ENCODE measurements around the gene EXOSC10. TPM values are rescaled to one million over a fixed set of nuclear protein-coding genes. Genes with fewer than 3 reads are reported as not detected.

EXOSC10 gene
- total and polyA plus RNA-seq, 2 of the 13 experiments (the other 11 are each of a cell fraction or from before 2014, with no cell fraction given), result 48.4 to 67.6 TPM

- peak in 1 of 2 experiments; percentile 28; a peak in 1 of 4 replicates for TF ChIP-seq EP300 (IDR thresholded peaks at IDR 0.05; ENCODE audit: low read depth in 2 of 2, low read length in 2 of 2)
- TF ChIP-seq EP300 (CRISPR knock-in tag; IDR thresholded peaks at IDR 0.05; ENCODE audit: borderline replicate concordance), result no peak
- no peak for TF ChIP-seq ZNF30 (CRISPR knock-in tag; IDR thresholded peaks at IDR 0.05)
- TF ChIP-seq ATAD3A (CRISPR knock-in tag; IDR thresholded peaks at IDR 0.05), result no peak
- TF ChIP-seq NFYC (CRISPR knock-in tag; IDR thresholded peaks at IDR 0.05), result 0 out of 2 replicates have a peak, but pooled peaks have one; percentile 13
- no peak for TF ChIP-seq ZNF747 (CRISPR knock-in tag; IDR thresholded peaks at IDR 0.05; ENCODE audit: borderline replicate concordance)
- no peak for TF ChIP-seq MBNL3 (CRISPR knock-in tag; conservative IDR thresholded peaks at IDR 0.05)
- no peak for TF ChIP-seq ZFP37 (CRISPR knock-in tag; IDR thresholded peaks at IDR 0.05; ENCODE audit: borderline replicate concordance)
- no peak for TF ChIP-seq ZNF746 (CRISPR knock-in tag; IDR thresholded peaks at IDR 0.05)
- TF ChIP-seq HNF4A (CRISPR knock-in tag; IDR thresholded peaks at IDR 0.05), result peak; percentile 93
- TF ChIP-seq KLF16 (CRISPR knock-in tag; IDR thresholded peaks at IDR 0.05), result no peak
- no peak; the same call in 1 of the 2 replicates for TF ChIP-seq ZNF33B (CRISPR knock-in tag; IDR thresholded peaks at IDR 0.05)
- TF ChIP-seq ESRRA (CRISPR knock-in tag; IDR thresholded peaks at IDR 0.05; ENCODE audit: low read depth), result 0 out of 2 replicates have a peak, but pooled peaks have one; percentile 38
- TF ChIP-seq NBN (conservative IDR thresholded peaks at IDR 0.05), result no peak
- TF ChIP-seq PAF1 (CRISPR knock-in tag; IDR thresholded peaks at IDR 0.05), result no peak
- TF ChIP-seq PLSCR1 (CRISPR knock-in tag; IDR thresholded peaks at IDR 0.05; ENCODE audit: borderline replicate concordance), result no peak
- peak; percentile 35; the same call in 1 of the 2 replicates for TF ChIP-seq BORCS8-MEF2B (CRISPR knock-in tag; IDR thresholded peaks at IDR 0.05)
- TF ChIP-seq RFX1 (IDR thresholded peaks at IDR 0.05), result no peak
- no peak for TF ChIP-seq CTCF (CRISPR knock-in tag; IDR thresholded peaks at IDR 0.05)
- TF ChIP-seq NFE2L2 (IDR thresholded peaks at IDR 0.05; ENCODE audit: low read length), result no peak
- no peak for TF ChIP-seq ZNF646 (CRISPR knock-in tag; IDR thresholded peaks at IDR 0.05)
- TF ChIP-seq ZBTB20 (CRISPR knock-in tag; IDR thresholded peaks at IDR 0.05; ENCODE audit: borderline replicate concordance, low read depth), result peak; percentile 35; the same call in 1 of the 2 replicates
- TF ChIP-seq CBX5 (CRISPR knock-in tag; IDR thresholded peaks at IDR 0.05; ENCODE audit: borderline replicate concordance), result peak; percentile 21; the same call in 1 of the 2 replicates
Measured at GRCh38 chr1:11046625-11047365, 52.9 kb downstream of the EXOSC10 start, which contains the start of gene MASP2 (continued).

Measured in HepG2 (cell line).